BJ (cell line): ENCODE data around the gene TMEM87B. TPM values are rescaled to one million over a fixed set of nuclear protein-coding genes. Genes with fewer than 3 reads are reported as not detected.

Experiments used
- CTCF ChIA-PET: fragments of 350-600 bp; formaldehyde crosslinking; extraction: SDS; loops from one replicate; lab custom pipeline; 2021; ENCODE audit warnings: antibody characterized with exemption, inconsistent platforms; lab: Yijun Ruan, JAX
- POLR2A ChIA-PET: fragments of 300-600 bp; sonication (Branson Sonifier 250); formaldehyde crosslinking; extraction: SDS; loops from one replicate; lab custom pipeline; 2021; ENCODE audit warnings: antibody characterized with exemption; lab: Charles Lee
- DNase-seq: peaks from one replicate; pipeline ENCODE4 v3.0.0-alpha.2; 2011; ENCODE audit warnings: low read depth
- H3K27me3 ChIP-seq: 2 replicates; pipeline ENCODE4 v1.6.0; 2011; ENCODE audit warnings: low read length; ENCODE audit not compliant: control insufficient read depth, insufficient read depth
- H3K36me3 ChIP-seq: 2 replicates; pipeline ENCODE4 v1.5.1; 2011; ENCODE audit warnings: low read length; ENCODE audit not compliant: control insufficient read depth, insufficient read depth
- H3K4me3 ChIP-seq: 2 replicates; pipeline ENCODE4 v1.5.1; 2011; ENCODE audit warnings: low read depth, mild to moderate bottlenecking, control low read depth, low read length
- polyA plus RNA-seq: library from polyadenylated mRNA; depleted of rRNA; stranded (reverse); fragments of >200 nt; gene quantifications from 2 replicates; pipeline ENCODE4 v1.2.3, GENCODE V29; 2011
- TF ChIP-seq, protein P1 (sequence below): IDR thresholded peaks from 2 replicates; pipeline ENCODE4 v1.5.1; 2011; ENCODE audit warnings: low read depth, mild to moderate bottlenecking, control low read depth, inconsistent platforms, low read length, moderate library complexity; ENCODE audit not compliant: insufficient read depth

TMEM87B gene
- polyA plus RNA-seq, 1 experiment: 11.4 TPM

DNA sequence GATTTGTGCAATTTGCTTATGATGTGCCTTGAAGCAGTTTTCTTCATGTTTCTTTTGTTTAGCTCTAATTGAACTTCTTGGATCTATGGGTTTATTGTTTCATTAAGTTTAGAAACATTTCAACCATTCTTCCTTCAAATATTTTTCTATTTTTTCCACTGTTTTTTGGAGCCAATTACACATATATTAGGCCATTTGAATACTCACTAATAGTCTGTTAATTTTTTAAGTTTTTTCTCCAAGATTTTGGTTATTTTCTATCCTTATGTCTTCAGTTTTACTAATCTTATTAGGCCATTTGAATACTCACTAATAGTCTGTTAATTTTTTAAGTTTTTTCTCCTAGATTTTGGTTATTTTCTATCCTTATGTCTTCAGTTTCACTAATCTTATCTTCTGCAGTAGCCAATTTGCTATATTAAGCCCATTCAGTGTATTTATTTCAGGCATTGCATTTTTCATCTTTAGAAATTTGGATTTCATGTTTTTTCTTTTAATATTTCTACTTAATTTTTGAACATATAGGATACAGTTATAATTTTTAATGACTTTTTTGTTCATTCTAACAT, 9.5 kb upstream of the TMEM87B start:
- TF ChIP-seq, protein P1, sequence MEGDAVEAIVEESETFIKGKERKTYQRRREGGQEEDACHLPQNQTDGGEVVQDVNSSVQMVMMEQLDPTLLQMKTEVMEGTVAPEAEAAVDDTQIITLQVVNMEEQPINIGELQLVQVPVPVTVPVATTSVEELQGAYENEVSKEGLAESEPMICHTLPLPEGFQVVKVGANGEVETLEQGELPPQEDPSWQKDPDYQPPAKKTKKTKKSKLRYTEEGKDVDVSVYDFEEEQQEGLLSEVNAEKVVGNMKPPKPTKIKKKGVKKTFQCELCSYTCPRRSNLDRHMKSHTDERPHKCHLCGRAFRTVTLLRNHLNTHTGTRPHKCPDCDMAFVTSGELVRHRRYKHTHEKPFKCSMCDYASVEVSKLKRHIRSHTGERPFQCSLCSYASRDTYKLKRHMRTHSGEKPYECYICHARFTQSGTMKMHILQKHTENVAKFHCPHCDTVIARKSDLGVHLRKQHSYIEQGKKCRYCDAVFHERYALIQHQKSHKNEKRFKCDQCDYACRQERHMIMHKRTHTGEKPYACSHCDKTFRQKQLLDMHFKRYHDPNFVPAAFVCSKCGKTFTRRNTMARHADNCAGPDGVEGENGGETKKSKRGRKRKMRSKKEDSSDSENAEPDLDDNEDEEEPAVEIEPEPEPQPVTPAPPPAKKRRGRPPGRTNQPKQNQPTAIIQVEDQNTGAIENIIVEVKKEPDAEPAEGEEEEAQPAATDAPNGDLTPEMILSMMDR: no peak
- peaks cover 3% of the 10 kb centered on the region; the same call in 1 of the 2 replicates for H3K27me3 ChIP-seq
- no peak overlapping the region for H3K4me3 ChIP-seq
- H3K36me3 ChIP-seq: no peaks in the 10 kb centered on the region
- no peak for DNase-seq
- ChIA-PET POLR2A (no interaction called here), CTCF (interaction anchor here (1.9 kb wide), 1 partner anchor 158 kb away, joined by 6 read pairs; no protein-coding TSS in a partner anchor)

GRCh38 chr2:112046231-112046630, 8.8 kb upstream of the TMEM87B start:
- DNase-seq: no peak
- POLR2A ChIA-PET: no interaction called here
- CTCF ChIA-PET: interaction anchor here (1.4 to 2.6 kb wide), 2 partner anchors 146 to 148 kb away, joined by 4 to 9 read pairs; partner anchors contain the start of gene MERTK
- H3K36me3 ChIP-seq: no peaks in the 10 kb centered on the region
- no peak overlapping the region for H3K4me3 ChIP-seq
- H3K27me3 ChIP-seq: peaks cover 3% of the 10 kb centered on the region; the same call in 1 of the 2 replicates
- TF ChIP-seq, protein P1: no peak

GRCh38 chr2:112047537-112048235, 7.4 kb upstream of the TMEM87B start:
- no peak for DNase-seq
- H3K4me3 ChIP-seq: no peak overlapping the region
- peaks cover 3% of the 10 kb centered on the region; the same call in 1 of the 2 replicates for H3K27me3 ChIP-seq
- H3K36me3 ChIP-seq: no peaks in the 10 kb centered on the region
- ChIA-PET CTCF (interaction anchor here (0.5 to 5.6 kb wide), 9 partner anchors 11 to 195 kb away, joined by 3 to 49 read pairs (median 4); partner anchors contain the start of gene MERTK), POLR2A (no interaction called here)
- TF ChIP-seq, protein P1: no peak

DNA sequence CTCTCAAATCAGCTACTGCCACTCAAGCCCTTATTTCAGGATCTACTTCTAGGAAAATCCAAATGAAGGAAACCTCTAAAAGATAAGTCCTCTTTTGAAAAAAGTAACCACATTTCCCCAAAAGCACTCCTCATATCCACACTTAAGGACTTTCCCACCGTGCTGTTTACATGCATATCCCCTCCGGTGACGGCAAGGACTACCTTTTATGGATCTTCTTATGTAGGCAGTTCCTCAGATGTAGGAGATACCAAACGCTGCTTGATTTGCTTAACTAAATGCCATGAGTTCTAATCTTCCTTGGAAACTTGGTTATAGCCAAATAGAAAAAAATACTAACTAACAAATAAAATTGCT, 6.9 kb upstream of the TMEM87B start:
- POLR2A ChIA-PET: no interaction called here
- H3K27me3 ChIP-seq: peaks cover 3% of the 10 kb centered on the region; the same call in 1 of the 2 replicates
- TF ChIP-seq, protein P1: no peak
- CTCF ChIA-PET: interaction anchor here (0.5 to 5.6 kb wide), 11 partner anchors 11 to 195 kb away, joined by 3 to 49 read pairs (median 4); partner anchors contain the start of gene MERTK
- DNase-seq: no peak
- H3K36me3 ChIP-seq: no peaks in the 10 kb centered on the region
- H3K4me3 ChIP-seq: no peak overlapping the region

DNA sequence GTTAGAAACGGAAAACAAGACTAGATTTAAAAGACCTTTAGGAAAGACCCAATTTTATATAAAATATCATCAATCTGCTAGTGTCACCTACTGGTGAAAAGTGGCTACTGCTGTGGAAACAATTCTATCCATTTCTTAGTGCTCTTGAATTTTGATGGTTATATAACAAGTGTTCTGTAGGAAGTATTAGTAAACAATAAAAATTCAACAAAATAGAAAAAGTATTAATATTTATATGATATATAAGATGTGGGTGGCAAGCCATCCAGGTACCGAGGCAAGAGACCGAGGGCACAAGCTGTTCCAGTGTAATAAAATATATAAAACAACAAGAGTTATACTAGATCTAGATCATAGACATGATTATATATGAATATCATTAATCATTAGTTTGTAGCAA, 6.2 kb upstream of the TMEM87B start:
- ChIA-PET CTCF (interaction anchor here (0.7 to 5.6 kb wide), 9 partner anchors 9 to 165 kb away, joined by 3 to 49 read pairs (median 4); partner anchors contain the start of gene ANAPC1), POLR2A (no interaction called here)
- TF ChIP-seq, protein P1: peak; percentile 72
- peak; percentile 19 for DNase-seq
- Histone ChIP-seq H3K36me3 (no peaks in the 10 kb centered on the region), H3K4me3 (no peak overlapping the region), H3K27me3 (peaks cover 3% of the 10 kb centered on the region; the same call in 1 of the 2 replicates)
